HEK293T (cell line): ENCODE measurements around the gene PRKRIP1.
"Not testable (repeated sequence)": the region's sequence is repeated elsewhere in the genome, so short reads cannot be mapped to it uniquely, and the experiment has no call there.

Source experiments
- BHLHE40 ChIP-seq: fragments of 450-650 bp; IDR thresholded peaks from 2 replicates; pipeline ENCODE4 v1.6.1; 2016; ENCODE audit warnings: mild to moderate bottlenecking, moderate library complexity, borderline replicate concordance
- ELF4 ChIP-seq: fragments of 450-650 bp; IDR thresholded peaks from 2 replicates; pipeline ENCODE4 v1.6.1; 2017; ENCODE audit warnings: antibody characterized with exemption
- FOXA1 ChIP-seq: fragments of 450-650 bp; IDR thresholded peaks from 2 replicates; pipeline ENCODE4 v1.6.1; 2016; ENCODE audit warnings: mild to moderate bottlenecking
- FOXK2 ChIP-seq: fragments of 450-650 bp; IDR thresholded peaks from 2 replicates; pipeline ENCODE4 v1.6.1; 2016; ENCODE audit warnings: mild to moderate bottlenecking
- L3MBTL2 ChIP-seq: fragments of 450-650 bp; conservative IDR thresholded peaks from 2 replicates; pipeline ENCODE4 v1.6.1; 2016; ENCODE audit warnings: mild to moderate bottlenecking
- SP1 ChIP-seq: fragments of 450-650 bp; IDR thresholded peaks from 2 replicates; pipeline ENCODE4 v1.6.1; 2017
- SUZ12 ChIP-seq: fragments of 450-650 bp; IDR thresholded peaks from 2 replicates; pipeline ENCODE4 v1.6.1; 2016; ENCODE audit warnings: mild to moderate bottlenecking
- TARDBP ChIP-seq: fragments of 450-650 bp; IDR thresholded peaks from 2 replicates; pipeline ENCODE4 v1.6.1; 2016
- ZNF384 ChIP-seq: fragments of 450-650 bp; IDR thresholded peaks from 2 replicates; pipeline ENCODE4 v1.6.1; 2016

DNA sequence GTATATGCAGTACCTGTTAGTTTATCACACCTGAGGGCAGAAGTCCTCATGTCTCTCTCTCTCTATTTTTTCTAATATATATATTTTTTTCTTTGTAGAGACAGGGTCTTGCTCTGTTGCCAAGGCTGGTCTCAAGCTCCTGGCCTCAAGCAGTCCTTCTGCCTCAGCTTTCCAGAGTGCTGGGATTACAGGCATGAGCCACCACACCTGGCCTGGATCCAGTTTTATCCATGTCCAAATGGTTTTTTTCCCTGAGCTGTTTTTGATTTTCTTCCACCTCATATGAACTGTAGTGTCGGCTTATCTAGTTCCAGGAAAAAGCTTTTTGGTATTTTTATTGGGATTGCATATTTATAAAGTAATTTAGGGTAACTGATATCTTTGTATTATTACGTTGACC is 23.4 kb upstream of the PRKRIP1 start:
- not testable (repeated sequence) for TF ChIP-seq SP1, BHLHE40, FOXK2, TARDBP, ZNF384, SUZ12, L3MBTL2, ELF4, FOXA1
